CD4-positive, alpha-beta T cell treated with Interleukin-21 for 1 hour (primary cell): ENCODE measurements around the gene SPATA19.

Source experiments
- DNase-seq: peaks from one replicate; pipeline ENCODE4 v3.0.0-alpha.2; 2020

The SPATA19 gene

GRCh38 chr11:133835593-133836548 lies 9.4 kb downstream of the SPATA19 start:
- no peak for DNase-seq

- peak; percentile 26 for DNase-seq
Measured at GRCh38 chr11:133834682-133835592, 10.4 kb downstream of the SPATA19 start.

GRCh38 chr11:133833898-133834681 lies 11.2 kb downstream of the SPATA19 start:
- no peak for DNase-seq

GRCh38 chr11:133832991-133833897 lies 12.1 kb downstream of the SPATA19 start:
- DNase-seq, result no peak

GRCh38 chr11:133832096-133832990 lies 13.0 kb downstream of the SPATA19 start:
- DNase-seq, result no peak

- DNase-seq, result no peak
Measured at GRCh38 chr11:133830931-133831907, 14.1 kb downstream of the SPATA19 start.

- DNase-seq, result no peak
Measured at GRCh38 chr11:133829566-133829965, 15.7 kb downstream of the SPATA19 start.

- DNase-seq, result no peak
Measured at GRCh38 chr11:133828871-133829270, 16.4 kb downstream of the SPATA19 start.

- no peak for DNase-seq
Measured at GRCh38 chr11:133827556-133827955, 17.8 kb downstream of the SPATA19 start.

- DNase-seq, result no peak
Measured at GRCh38 chr11:133826866-133827265, 18.4 kb downstream of the SPATA19 start.

GRCh38 chr11:133825666-133826065 lies 19.6 kb downstream of the SPATA19 start:
- no peak for DNase-seq

- DNase-seq, result no peak
Measured at GRCh38 chr11:133825156-133825555, 20.2 kb downstream of the SPATA19 start.

GRCh38 chr11:133824593-133824992 lies 20.7 kb downstream of the SPATA19 start:
- DNase-seq, result no peak

GRCh38 chr11:133823614-133824013 lies 21.7 kb downstream of the SPATA19 start:
- DNase-seq, result no peak

GRCh38 chr11:133823211-133823610 lies 22.1 kb downstream of the SPATA19 start:
- DNase-seq, result no peak

- DNase-seq, result no peak
Measured at GRCh38 chr11:133821776-133822175, 23.5 kb downstream of the SPATA19 start.

- DNase-seq, result no peak
Measured at GRCh38 chr11:133819746-133820315, 25.5 kb downstream of the SPATA19 start.

GRCh38 chr11:133819114-133819513 lies 26.2 kb downstream of the SPATA19 start:
- no peak for DNase-seq

- no peak for DNase-seq
Measured at GRCh38 chr11:133818302-133818701, 27.0 kb downstream of the SPATA19 start.
